Measurements from ENCODE around the gene APOL2.

DNA sequence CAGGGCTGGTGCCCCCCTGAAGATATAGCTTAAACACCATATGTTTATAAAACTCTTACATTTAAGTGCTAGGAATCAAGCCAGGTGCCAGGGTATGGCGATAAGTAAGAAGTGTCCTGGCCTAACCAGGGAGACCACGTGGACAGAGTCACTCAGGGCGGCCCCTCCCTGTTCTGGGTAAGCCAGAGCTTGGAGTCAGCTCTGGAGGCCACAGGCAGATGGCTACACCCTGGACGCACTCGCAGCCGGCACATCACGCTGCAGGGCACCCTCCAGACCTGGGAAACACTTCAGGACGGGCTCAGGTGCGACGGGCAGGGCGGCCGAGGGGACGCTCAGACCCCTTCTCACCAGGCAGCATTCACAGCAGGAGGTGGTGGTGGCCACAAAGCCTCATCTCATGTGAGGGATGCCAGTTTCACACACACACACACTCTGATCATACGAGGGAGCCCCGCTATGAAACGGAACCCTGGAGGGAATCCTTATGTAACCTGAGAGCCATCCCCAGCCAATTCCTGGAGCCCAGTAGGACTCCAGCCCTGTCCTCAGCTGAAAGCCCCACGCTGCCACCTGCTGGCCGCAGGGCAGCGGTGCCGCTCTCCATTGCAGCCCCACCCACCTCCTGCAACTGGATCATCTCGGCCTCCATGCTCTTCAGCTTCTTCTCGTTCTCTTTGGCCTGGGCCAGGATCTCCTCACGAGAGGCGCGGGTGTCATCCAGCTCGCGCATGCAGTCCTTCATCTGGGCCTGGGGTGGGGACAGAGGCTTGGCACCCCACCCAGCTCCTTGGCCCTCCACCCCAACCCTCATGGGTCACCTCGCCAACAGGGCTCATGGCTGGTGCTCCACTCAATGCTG, 47.0 kb upstream of the APOL2 start:
- TF ChIP-seq POLR2A (IDR thresholded peaks at IDR 0.05) (no peak), POLR2AphosphoS5 (IDR thresholded peaks at IDR 0.05) (peak in 2 of 3 donors; percentile 25 to 38)
- TF ChIP-seq, protein P1, sequence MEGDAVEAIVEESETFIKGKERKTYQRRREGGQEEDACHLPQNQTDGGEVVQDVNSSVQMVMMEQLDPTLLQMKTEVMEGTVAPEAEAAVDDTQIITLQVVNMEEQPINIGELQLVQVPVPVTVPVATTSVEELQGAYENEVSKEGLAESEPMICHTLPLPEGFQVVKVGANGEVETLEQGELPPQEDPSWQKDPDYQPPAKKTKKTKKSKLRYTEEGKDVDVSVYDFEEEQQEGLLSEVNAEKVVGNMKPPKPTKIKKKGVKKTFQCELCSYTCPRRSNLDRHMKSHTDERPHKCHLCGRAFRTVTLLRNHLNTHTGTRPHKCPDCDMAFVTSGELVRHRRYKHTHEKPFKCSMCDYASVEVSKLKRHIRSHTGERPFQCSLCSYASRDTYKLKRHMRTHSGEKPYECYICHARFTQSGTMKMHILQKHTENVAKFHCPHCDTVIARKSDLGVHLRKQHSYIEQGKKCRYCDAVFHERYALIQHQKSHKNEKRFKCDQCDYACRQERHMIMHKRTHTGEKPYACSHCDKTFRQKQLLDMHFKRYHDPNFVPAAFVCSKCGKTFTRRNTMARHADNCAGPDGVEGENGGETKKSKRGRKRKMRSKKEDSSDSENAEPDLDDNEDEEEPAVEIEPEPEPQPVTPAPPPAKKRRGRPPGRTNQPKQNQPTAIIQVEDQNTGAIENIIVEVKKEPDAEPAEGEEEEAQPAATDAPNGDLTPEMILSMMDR (IDR thresholded peaks at IDR 0.05): peak; percentile 84 to 96 (median 90)

All from transverse colon (tissue), 4 donors.